ENCODE results near the gene STK36. TPM values are rescaled to one million over a fixed set of nuclear protein-coding genes. Genes with fewer than 3 reads are reported as not detected.

Gene STK36
- total RNA-seq, 1 experiment from 2014 or later: 20.7 TPM

DNA sequence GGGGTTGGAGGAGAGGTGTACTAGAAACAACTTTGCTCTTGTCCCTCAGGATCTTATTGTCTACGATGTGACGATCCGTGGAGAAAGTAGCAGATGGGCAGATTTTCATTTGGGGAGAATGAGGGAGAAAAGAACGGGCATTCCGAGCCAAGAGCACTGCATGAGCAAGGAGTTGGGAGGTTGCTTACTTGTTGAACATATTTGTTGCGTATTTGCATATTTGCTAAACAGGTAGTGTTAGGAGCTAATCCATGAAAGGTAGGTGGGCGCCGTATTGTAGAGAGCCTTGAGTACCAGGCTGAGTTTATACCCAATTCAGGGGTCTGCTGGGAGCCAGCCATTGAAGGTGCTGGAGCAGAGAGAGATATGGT, 11.9 kb upstream of the STK36 start:
- TSS peak; percentile 76 for BruUV-seq (replicated peaks)
- intact Hi-C loops (cut with micrococcal nuclease): loop anchor here (1.0 to 5.0 kb wide), 4 partner anchors 11 to 187 kb away; no protein-coding TSS in a partner anchor
- no peak for DNase-seq (ENCODE audit: unreplicated experiment)
- TF ChIP-seq, protein P1, sequence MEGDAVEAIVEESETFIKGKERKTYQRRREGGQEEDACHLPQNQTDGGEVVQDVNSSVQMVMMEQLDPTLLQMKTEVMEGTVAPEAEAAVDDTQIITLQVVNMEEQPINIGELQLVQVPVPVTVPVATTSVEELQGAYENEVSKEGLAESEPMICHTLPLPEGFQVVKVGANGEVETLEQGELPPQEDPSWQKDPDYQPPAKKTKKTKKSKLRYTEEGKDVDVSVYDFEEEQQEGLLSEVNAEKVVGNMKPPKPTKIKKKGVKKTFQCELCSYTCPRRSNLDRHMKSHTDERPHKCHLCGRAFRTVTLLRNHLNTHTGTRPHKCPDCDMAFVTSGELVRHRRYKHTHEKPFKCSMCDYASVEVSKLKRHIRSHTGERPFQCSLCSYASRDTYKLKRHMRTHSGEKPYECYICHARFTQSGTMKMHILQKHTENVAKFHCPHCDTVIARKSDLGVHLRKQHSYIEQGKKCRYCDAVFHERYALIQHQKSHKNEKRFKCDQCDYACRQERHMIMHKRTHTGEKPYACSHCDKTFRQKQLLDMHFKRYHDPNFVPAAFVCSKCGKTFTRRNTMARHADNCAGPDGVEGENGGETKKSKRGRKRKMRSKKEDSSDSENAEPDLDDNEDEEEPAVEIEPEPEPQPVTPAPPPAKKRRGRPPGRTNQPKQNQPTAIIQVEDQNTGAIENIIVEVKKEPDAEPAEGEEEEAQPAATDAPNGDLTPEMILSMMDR (IDR thresholded peaks at IDR 0.05; ENCODE audit: unreplicated experiment): no peak
- ChIA-PET CTCF (interaction anchor here (0.5 to 6.0 kb wide), 13 partner anchors 8 to 624 kb away, joined by 3 to 48 read pairs (median 5); partner anchors contain the start of genes RNF25, STK36 and TTLL4), POLR2A (interaction anchor here (0.6 to 6.1 kb wide), 19 partner anchors 10 to 368 kb away, joined by 3 to 105 read pairs (median 5); partner anchors contain the start of genes PLCD4, RNF25, STK36 and TMBIM1)
- H3K36me3 Mint-ChIP-seq (ENCODE audit: insufficient read depth, unreplicated experiment): peaks cover 48% of the 10 kb centered on the region
- no peaks in the 10 kb centered on the region for H3K9me3 Mint-ChIP-seq (ENCODE audit: unreplicated experiment)
- peaks cover 27% of the 10 kb centered on the region for H3K4me1 Mint-ChIP-seq (ENCODE audit: insufficient read depth, unreplicated experiment)
- H3K27me3 Mint-ChIP-seq (ENCODE audit: insufficient read depth, unreplicated experiment): no peaks in the 10 kb centered on the region
- H3K27ac Mint-ChIP-seq (ENCODE audit: low read depth, unreplicated experiment): peak overlapping the region; percentile 82
- H3K4me3 Mint-ChIP-seq (ENCODE audit: unreplicated experiment): peak overlapping the region; percentile 92

DNA sequence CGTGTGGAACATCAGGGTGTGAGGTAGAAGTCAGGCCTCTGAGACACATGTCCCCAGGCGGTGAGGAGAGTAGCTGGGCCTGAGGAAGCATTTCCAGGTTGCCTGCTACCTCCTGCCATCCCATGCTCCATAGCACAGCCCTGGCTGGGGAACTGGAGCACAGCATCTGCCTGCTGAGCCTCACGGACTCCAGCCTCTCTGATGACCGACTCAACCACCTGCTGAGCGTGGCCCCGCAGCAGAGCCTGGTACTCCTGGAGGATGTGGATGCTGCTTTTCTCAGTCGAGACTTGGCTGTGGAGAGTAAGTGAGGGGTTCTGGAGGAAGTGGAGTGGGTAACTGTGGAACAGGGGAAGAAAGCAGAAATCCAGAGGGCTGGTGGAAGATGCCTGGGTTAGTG, 9.5 kb upstream of the STK36 start:
- BruUV-seq (replicated peaks): no TSS peak
- ChIA-PET POLR2A (interaction anchor here (6.1 kb wide), 1 partner anchor 8 kb away, joined by 105 read pairs; the partner anchor contains the start of genes RNF25 and STK36), CTCF (interaction anchor here (1.1 kb wide), 1 partner anchor 48 kb away, joined by 3 read pairs; no protein-coding TSS in a partner anchor)
- Mint-ChIP-seq H3K36me3 (ENCODE audit: insufficient read depth, unreplicated experiment) (peaks cover 58% of the 10 kb centered on the region), H3K27me3 (ENCODE audit: insufficient read depth, unreplicated experiment) (no peaks in the 10 kb centered on the region), H3K4me3 (ENCODE audit: unreplicated experiment) (no peak overlapping the region), H3K9me3 (ENCODE audit: unreplicated experiment) (no peaks in the 10 kb centered on the region), H3K27ac (ENCODE audit: low read depth, unreplicated experiment) (no peak overlapping the region), H3K4me1 (ENCODE audit: insufficient read depth, unreplicated experiment) (peaks cover 22% of the 10 kb centered on the region)
- intact Hi-C loops (cut with micrococcal nuclease): no loop called here
- DNase-seq (ENCODE audit: unreplicated experiment): no peak
- TF ChIP-seq, protein P1 (IDR thresholded peaks at IDR 0.05; ENCODE audit: unreplicated experiment): no peak

DNA sequence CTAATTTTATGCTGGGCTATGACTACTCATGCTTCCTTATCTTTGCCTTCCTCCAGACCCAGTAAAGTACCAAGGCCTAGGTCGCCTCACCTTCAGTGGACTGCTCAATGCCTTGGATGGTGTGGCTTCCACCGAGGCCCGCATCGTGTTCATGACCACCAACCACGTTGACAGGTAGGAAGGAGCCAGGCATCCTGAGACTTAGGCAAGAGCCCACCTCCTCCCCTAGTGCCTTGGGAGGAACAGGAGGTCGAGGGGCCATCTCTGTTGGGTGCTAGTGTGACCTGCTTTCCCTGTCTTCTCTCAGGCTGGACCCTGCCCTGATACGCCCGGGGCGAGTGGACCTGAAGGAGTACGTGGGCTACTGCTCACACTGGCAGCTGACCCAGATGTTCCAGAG, 9.1 kb upstream of the STK36 start:
- TF ChIP-seq, protein P1 (IDR thresholded peaks at IDR 0.05; ENCODE audit: unreplicated experiment): no peak
- DNase-seq (ENCODE audit: unreplicated experiment): no peak
- ChIA-PET CTCF (interaction anchor here (0.8 kb wide), 1 partner anchor 24 kb away, joined by 3 read pairs; no protein-coding TSS in a partner anchor), POLR2A (interaction anchor here (6.1 kb wide), 1 partner anchor 7 kb away, joined by 105 read pairs; the partner anchor contains the start of genes RNF25 and STK36)
- intact Hi-C loops (cut with micrococcal nuclease): no loop called here
- H3K4me1 Mint-ChIP-seq (ENCODE audit: insufficient read depth, unreplicated experiment): peaks cover 18% of the 10 kb centered on the region
- no peaks in the 10 kb centered on the region for H3K27me3 Mint-ChIP-seq (ENCODE audit: insufficient read depth, unreplicated experiment)
- H3K4me3 Mint-ChIP-seq (ENCODE audit: unreplicated experiment): no peak overlapping the region
- no peak overlapping the region for H3K27ac Mint-ChIP-seq (ENCODE audit: low read depth, unreplicated experiment)
- H3K9me3 Mint-ChIP-seq (ENCODE audit: unreplicated experiment): no peaks in the 10 kb centered on the region
- H3K36me3 Mint-ChIP-seq (ENCODE audit: insufficient read depth, unreplicated experiment): peaks cover 63% of the 10 kb centered on the region
- BruUV-seq (replicated peaks): no TSS peak

DNA sequence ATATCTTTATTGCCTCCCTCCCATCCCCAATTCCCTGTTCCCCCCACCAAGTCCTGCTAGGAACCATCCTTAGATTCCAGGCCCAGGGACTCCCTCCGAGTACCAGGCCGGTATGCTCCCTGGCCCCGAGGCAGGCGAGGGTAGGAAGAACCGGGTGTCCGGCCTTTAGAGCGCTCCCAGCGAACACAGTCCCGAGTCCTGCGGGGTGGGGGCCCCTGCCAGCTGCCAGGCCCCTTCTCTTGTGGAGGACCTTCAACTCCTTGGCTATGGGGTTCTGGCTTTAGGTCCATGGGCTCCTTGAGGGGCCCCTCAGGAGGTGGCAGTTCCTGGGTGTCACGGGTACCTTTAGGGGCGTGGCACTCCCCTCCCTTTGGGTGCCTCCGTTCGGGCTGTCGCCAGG, 8.0 kb upstream of the STK36 start:
- intact Hi-C loops (cut with micrococcal nuclease): no loop called here
- H3K9me3 Mint-ChIP-seq (ENCODE audit: unreplicated experiment): no peaks in the 10 kb centered on the region
- H3K4me1 Mint-ChIP-seq (ENCODE audit: insufficient read depth, unreplicated experiment): peaks cover 12% of the 10 kb centered on the region
- H3K27me3 Mint-ChIP-seq (ENCODE audit: insufficient read depth, unreplicated experiment): no peaks in the 10 kb centered on the region
- H3K36me3 Mint-ChIP-seq (ENCODE audit: insufficient read depth, unreplicated experiment): peaks cover 73% of the 10 kb centered on the region
- ChIA-PET CTCF (interaction anchor here (0.5 to 0.8 kb wide), 2 partner anchors 25 to 979 kb away, joined by 3 read pairs; no protein-coding TSS in a partner anchor), POLR2A (no interaction called here)
- no TSS peak for BruUV-seq (replicated peaks)
- TF ChIP-seq, protein P1 (IDR thresholded peaks at IDR 0.05; ENCODE audit: unreplicated experiment): no peak
- no peak overlapping the region for H3K27ac Mint-ChIP-seq (ENCODE audit: low read depth, unreplicated experiment)
- no peak overlapping the region for H3K4me3 Mint-ChIP-seq (ENCODE audit: unreplicated experiment)
- DNase-seq (ENCODE audit: unreplicated experiment): no peak

Data from MCF 10A (cell line).